Spleen (tissue), 11 donors: ENCODE results near the gene EZH2. TPM values are rescaled to one million over a fixed set of nuclear protein-coding genes. Genes with fewer than 3 reads are reported as not detected.

Experiments used
- DNase-seq: peaks from one replicate; pipeline ENCODE4 v3.0.0-alpha.2; 2020
- H3K27ac ChIP-seq, 8 donors: fragments of 200-600 bp; sonication (generic) in 7 of 8; 1 replicate in 4 of 8; 2 replicates in 4 of 8; pipeline versions ENCODE4 v1.5.0 to v1.8.0; 2016 to 2021; ENCODE audit warnings: inconsistent platforms in 4 of 8, mild to moderate bottlenecking in 4 of 8, moderate library complexity in 1 of 8
- H3K27me3 ChIP-seq, 7 donors: fragments of 200-600 bp; sonication (generic) in 6 of 7; replicated peaks in 1 of 7; 1 replicate in 4 of 7; 2 replicates in 3 of 7; pipeline versions ENCODE4 v1.5.0 to v1.8.0; 2016 to 2021; ENCODE audit warnings: inconsistent platforms in 3 of 7, mild to moderate bottlenecking in 1 of 7
- H3K36me3 ChIP-seq, 6 donors: fragments of 200-600 bp; sonication (generic) in 5 of 6; 1 replicate in 4 of 6; 2 replicates in 2 of 6; pipeline versions ENCODE4 v1.5.0 to v1.8.0; 2016 to 2021; ENCODE audit warnings: inconsistent platforms in 2 of 6
- H3K4me1 ChIP-seq, 6 donors: fragments of 200-600 bp; sonication (generic) in 5 of 6; 1 replicate in 3 of 6; 2 replicates in 3 of 6; pipeline versions ENCODE4 v1.5.0 to v1.8.0; 2016 to 2021; ENCODE audit warnings: inconsistent platforms in 3 of 6
- H3K4me3 ChIP-seq, 8 donors: fragments of 200-600 bp; sonication (generic) in 7 of 8; 1 replicate in 4 of 8; 2 replicates in 4 of 8; pipeline versions ENCODE4 v1.5.0 to v1.8.0; 2016 to 2021; ENCODE audit warnings: inconsistent platforms in 4 of 8, mild to moderate bottlenecking in 4 of 8, moderate library complexity in 2 of 8
- H3K9me3 ChIP-seq, 8 donors: fragments of 200-600 bp; sonication (generic) in 7 of 8; 1 replicate in 4 of 8; 2 replicates in 4 of 8; pipeline versions ENCODE4 v1.5.0 to v1.8.0; 2016 to 2021; ENCODE audit warnings: inconsistent platforms in 4 of 8
- POLR2A ChIP-seq, 3 donors: fragments of 450-650 bp; IDR thresholded peaks; one replicate each; pipeline ENCODE4 v1.5.1; 2017; ENCODE audit warnings: antibody characterized with exemption in 3 of 3, mild to moderate bottlenecking in 1 of 3
- POLR2AphosphoS5 ChIP-seq, 3 donors: sonication (generic); formaldehyde crosslinking; IDR thresholded peaks; one replicate each; pipeline ENCODE4 v1.5.1; 2017; ENCODE audit warnings: antibody characterized with exemption in 3 of 3
- WGBS, 5 donors: extraction: QIAGEN DNeasy Blood & Tissue Kit in 3 of 5; methylation state at CpG; one replicate each; pipeline versions ENCODE4 v1.1.5 to v1.1.7; 2013 to 2018; 5-methylcytosine and 5-hydroxymethylcytosine counted together
- intact Hi-C: fragments of 100-400 bp; cut with DNase I; formaldehyde crosslinking; loops from one replicate; pipeline ENCODE4 v1.15.0; 2023; ENCODE audit warnings: low total_unique reads
- polyA plus RNA-seq, 3 donors: library from polyadenylated mRNA; stranded (reverse); fragments of 200-250 nt; gene quantifications; one replicate each; pipeline ENCODE4 v1.2.1, GENCODE V29; 2013
- small RNA-seq, 4 donors: library from RNA; depleted of rRNA; stranded (forward); fragments of <200 nt; gene quantifications; one replicate each; pipeline ENCODE3, GENCODE V24; 2016
- total RNA-seq, 7 donors: library from RNA; depleted of rRNA in 3 of 7; stranded (reverse); fragments of >200 nt in 3 of 7; fragmentation: NEBNext Ultra II Directional in 4 of 7; extraction: Animal tissue kit (Norgen Biotek cat#: 25700) in 4 of 7; gene quantifications; one replicate each; pipeline versions ENCODE4 v1.1.0 to v1.2.1, GENCODE V29; 2016 to 2021
- TF ChIP-seq, protein P1 (sequence below), 11 experiments: fragments of 200-600 bp in 7 of 11; fragments of 450-650 bp in 4 of 11; sonication (generic) in 4 of 11; IDR thresholded peaks in 8 of 11; conservative IDR thresholded peaks in 3 of 11; 1 replicate in 7 of 11; 2 replicates in 4 of 11; pipeline versions ENCODE4 v1.4.0 to v1.8.0; 2016 to 2021; ENCODE audit warnings: antibody characterized with exemption in 11 of 11, inconsistent platforms in 4 of 11, mild to moderate bottlenecking in 1 of 11
- donor health status: healthy with polysubstance abuse.
- donor health status: DM: no; HTN: no; CAD: no; lungs with moderate emphysema.
- donor health status: DM: no; HTN: no; CAD: no.
- donor health status: Bipolar disorder and iron deficiency.
- donor health status: healthy.
- donor health status: DM: no; HTN: no; CAD: no.
- donor health status: DM: yes; HTN: yes; CAD: no.

EZH2 gene
- total and polyA plus RNA-seq, 10 donors = 5.0 to 14.5 (median 7.4) TPM

DNA sequence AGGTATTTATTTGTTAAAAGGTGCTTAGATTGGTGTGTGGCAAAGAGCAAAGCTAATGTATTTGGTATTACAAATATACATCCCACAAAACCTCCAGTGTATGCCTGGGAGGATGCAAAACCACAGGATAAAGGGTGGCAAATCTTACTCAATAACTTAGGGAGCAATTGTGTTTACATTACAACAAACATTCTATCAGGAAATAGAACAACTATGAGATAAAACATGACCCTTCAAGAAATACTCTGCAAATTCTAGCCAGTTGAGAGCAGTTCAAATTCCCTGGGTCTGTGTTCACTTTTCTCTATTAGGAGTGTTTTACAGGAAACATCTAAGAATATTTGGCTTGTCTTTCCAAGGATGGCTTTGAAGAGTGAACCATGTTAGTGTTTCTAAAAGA is 120.5 kb downstream of the EZH2 start:
- Histone ChIP-seq H3K4me1 (no peaks in the 10 kb centered on the region), H3K27me3 (no peaks in the 10 kb centered on the region), H3K27ac (no peak overlapping the region), H3K36me3 (peaks cover 0 to 97% (median 58%) of the 10 kb centered on the region in 6 donors), H3K9me3 (no peaks in the 10 kb centered on the region), H3K4me3 (no peak overlapping the region)
- no peak for TF ChIP-seq POLR2A (IDR thresholded peaks at IDR 0.05)
- TF ChIP-seq POLR2AphosphoS5 (IDR thresholded peaks at IDR 0.05) = no peak
- TF ChIP-seq, protein P1, sequence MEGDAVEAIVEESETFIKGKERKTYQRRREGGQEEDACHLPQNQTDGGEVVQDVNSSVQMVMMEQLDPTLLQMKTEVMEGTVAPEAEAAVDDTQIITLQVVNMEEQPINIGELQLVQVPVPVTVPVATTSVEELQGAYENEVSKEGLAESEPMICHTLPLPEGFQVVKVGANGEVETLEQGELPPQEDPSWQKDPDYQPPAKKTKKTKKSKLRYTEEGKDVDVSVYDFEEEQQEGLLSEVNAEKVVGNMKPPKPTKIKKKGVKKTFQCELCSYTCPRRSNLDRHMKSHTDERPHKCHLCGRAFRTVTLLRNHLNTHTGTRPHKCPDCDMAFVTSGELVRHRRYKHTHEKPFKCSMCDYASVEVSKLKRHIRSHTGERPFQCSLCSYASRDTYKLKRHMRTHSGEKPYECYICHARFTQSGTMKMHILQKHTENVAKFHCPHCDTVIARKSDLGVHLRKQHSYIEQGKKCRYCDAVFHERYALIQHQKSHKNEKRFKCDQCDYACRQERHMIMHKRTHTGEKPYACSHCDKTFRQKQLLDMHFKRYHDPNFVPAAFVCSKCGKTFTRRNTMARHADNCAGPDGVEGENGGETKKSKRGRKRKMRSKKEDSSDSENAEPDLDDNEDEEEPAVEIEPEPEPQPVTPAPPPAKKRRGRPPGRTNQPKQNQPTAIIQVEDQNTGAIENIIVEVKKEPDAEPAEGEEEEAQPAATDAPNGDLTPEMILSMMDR (IDR thresholded peaks at IDR 0.05 in 8 of 11, conservative IDR thresholded peaks at IDR 0.05 in 3 of 11) = no peak
- intact Hi-C loops = no loop called here
- DNase-seq = no peak

DNA sequence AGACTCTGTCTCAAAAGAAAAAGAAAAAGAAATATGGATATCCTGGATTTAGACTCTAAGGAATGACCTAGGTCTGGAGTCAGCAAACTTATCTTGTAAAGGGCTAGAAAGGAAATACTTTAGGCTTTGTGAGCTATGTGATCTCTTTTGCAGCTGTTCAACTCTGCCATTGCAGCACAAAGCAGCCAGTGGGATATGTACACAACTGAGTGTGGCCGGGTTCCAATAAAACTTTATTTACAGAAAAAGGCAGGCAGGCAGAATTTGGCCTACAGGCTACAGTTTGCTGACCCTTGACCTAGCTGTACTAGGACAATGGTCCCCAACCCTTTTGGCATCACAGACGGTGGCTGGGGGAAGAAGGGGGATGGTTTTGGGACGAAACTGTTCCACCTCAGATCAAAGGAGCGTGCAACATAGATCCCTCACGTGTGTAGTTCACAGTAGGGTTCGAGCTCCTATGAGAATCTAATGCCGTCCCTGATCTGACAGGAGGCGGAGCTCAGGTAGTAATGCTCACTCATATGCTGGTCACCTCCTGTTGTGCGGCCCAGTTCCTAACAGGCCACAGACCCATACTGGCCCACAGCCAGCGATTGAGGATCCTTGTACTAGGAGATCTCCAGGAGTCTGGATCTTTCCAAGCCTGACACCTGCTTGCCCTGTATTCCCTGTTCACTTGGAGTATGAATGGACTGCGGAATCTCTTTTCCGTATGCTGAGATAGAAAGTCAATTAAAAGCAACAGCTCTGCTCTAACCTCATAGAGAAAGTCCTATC is 122.4 kb downstream of the EZH2 start:
- intact Hi-C loops = no loop called here

More for the DNA sequence above, 122.4 kb downstream of the EZH2 start:
- no peaks in the 10 kb centered on the region for H3K9me3 ChIP-seq
- DNase-seq = no peak
- 96 to 98% (median 97%) methylated on average over 12 of the region's 12 CpGs for WGBS, 5 donors
- H3K4me3 ChIP-seq = no peak overlapping the region
- H3K4me1 ChIP-seq = no peaks in the 10 kb centered on the region
- peaks cover 0 to 97% (median 56%) of the 10 kb centered on the region in 6 donors for H3K36me3 ChIP-seq
- TF ChIP-seq POLR2AphosphoS5 (IDR thresholded peaks at IDR 0.05) (no peak), POLR2A (IDR thresholded peaks at IDR 0.05) (no peak)
- TF ChIP-seq, protein P1 (IDR thresholded peaks at IDR 0.05 in 8 of 11, conservative IDR thresholded peaks at IDR 0.05 in 3 of 11) = no peak
- H3K27ac ChIP-seq = no peak overlapping the region
- no peaks in the 10 kb centered on the region for H3K27me3 ChIP-seq

Small RNA genes lying within 50 kb of the gene (small RNA-seq; reads per million reads assigned to genes)
- gene RF00017 (0 reads per million in 4 donors), gene RN7SL569P (0 reads per million in 4 donors), gene RNU7-20P (0 reads per million in 4 donors)

Other genes with a start within 250 kb of the EZH2 start
- gene CUL1, start 185.4 kb downstream of the EZH2 start, total RNA-seq = 10 to 100 TPM; 37.1 to 54.6 (median 50.6) TPM
- gene CUL1, start 185.4 kb downstream of the EZH2 start, polyA plus RNA-seq = 10 to 100 TPM; 19.8 to 29.1 (median 22.1) TPM
- 100 to 1,000 TPM in 3 of 7 donors, 10 to 100 TPM in 4; 81.1 to 160 (median 90.0) TPM for gene PDIA4, start 144.2 kb upstream of the EZH2 start, total RNA-seq
- gene PDIA4, start 144.2 kb upstream of the EZH2 start, polyA plus RNA-seq = 10 to 100 TPM; 21.6 to 33.2 (median 33.2) TPM
- gene ZNF786, start 206.4 kb upstream of the EZH2 start, total RNA-seq = 10 to 100 TPM in 1 of 7 donors, 1 to 10 TPM in 6; 6.8 to 10.6 (median 8.3) TPM
- 1 to 10 TPM; 2.8 to 5.4 (median 3.4) TPM for gene ZNF786, start 206.4 kb upstream of the EZH2 start, polyA plus RNA-seq
- gene ZNF425, start 242.0 kb upstream of the EZH2 start, total RNA-seq = 1 to 10 TPM in 6 of 7 donors, under 1 TPM in 1; 0.77 to 1.4 (median 1.3) TPM
- under 1 TPM; 0.47 to 0.83 (median 0.52) TPM for gene ZNF425, start 242.0 kb upstream of the EZH2 start, polyA plus RNA-seq